Measurements from ENCODE around the gene REPS2.

GRCh38 chrX:17062065-17062464, 115.6 kb downstream of the REPS2 start:
- no peak for TF ChIP-seq CTCF (IDR thresholded peaks at IDR 0.05)
- no peak for TF ChIP-seq POLR2AphosphoS5 (IDR thresholded peaks at IDR 0.05; ENCODE audit: low read depth, low read length)
- no peak for TF ChIP-seq REST (IDR thresholded peaks at IDR 0.05; ENCODE audit: insufficient read depth in 1 of 2, low read depth in 2 of 2, low read length in 1 of 2)
- TF ChIP-seq TCF7L2 (IDR thresholded peaks at IDR 0.05; ENCODE audit: low read depth, low read length), result no peak

Data from Panc1 (cell line).